ENCODE results near the gene EYA4. TPM values are rescaled to one million over a fixed set of nuclear protein-coding genes. Genes with fewer than 3 reads are reported as not detected.

EYA4 gene
- polyA plus RNA-seq, 1 of the 3 experiments (the other 2 are of a cell fraction), result 0.08 TPM

GRCh38 chr6:133290930-133291329 is 49.8 kb downstream of the EYA4 start:
- Histone ChIP-seq H2AFZ (ENCODE audit: low read depth) (no peak overlapping the region), H4K20me1 (ENCODE audit: insufficient read depth) (no peaks in the 10 kb centered on the region), H3K27me3 (ENCODE audit: insufficient read depth) (no peaks in the 10 kb centered on the region), H3K9ac (no peak overlapping the region), H3K4me3 (ENCODE audit: low read depth in 2 of 2, low read length in 1 of 2) (no peak overlapping the region), H3K9me2 (no peaks in the 10 kb centered on the region), H3K9me3 (no peaks in the 10 kb centered on the region), H3K79me2 (ENCODE audit: insufficient read depth) (no peaks in the 10 kb centered on the region), H3K4me1 (ENCODE audit: control insufficient read depth in 1 of 2, insufficient read depth in 2 of 2, low read depth in 1 of 2, low read length in 1 of 2) (no peaks in the 10 kb centered on the region), H3K36me3 (replicated peaks in 1 of 2; ENCODE audit: control insufficient read depth in 1 of 2, insufficient read depth in 2 of 2, low read length in 1 of 2) (no peaks in the 10 kb centered on the region), H3K4me2 (no peak overlapping the region), H3F3A (replicated peaks; ENCODE audit: insufficient read depth) (no peaks in the 10 kb centered on the region), H3K27ac (ENCODE audit: low read depth in 2 of 2, low read length in 1 of 2) (no peak overlapping the region)
- POLR2A ChIA-PET, result no interaction called here
- DNase-seq, result no peak
- 61% methylated on average over 1 of the region's 1 CpG for WGBS (ENCODE audit: low lambda C conversion rate)
- TF ChIP-seq MAX (IDR thresholded peaks at IDR 0.05; ENCODE audit: low read depth) (no peak), YY1 (IDR thresholded peaks at IDR 0.05; ENCODE audit: low read depth) (no peak), IRF3 (IDR thresholded peaks at IDR 0.05; ENCODE audit: low read depth, low read length) (no peak)
- CTCF ChIA-PET, result interaction anchor here (0.9 to 1.2 kb wide), 3 partner anchors 22 to 222 kb away, joined by 3 read pairs; no protein-coding TSS in a partner anchor

- H3F3A ChIP-seq (replicated peaks; ENCODE audit: insufficient read depth), result no peaks in the 10 kb centered on the region
- CTCF ChIA-PET, result interaction anchor here (0.9 to 1.2 kb wide), 3 partner anchors 21 to 221 kb away, joined by 3 read pairs; no protein-coding TSS in a partner anchor
- H3K4me3 ChIP-seq (ENCODE audit: low read depth in 2 of 2, low read length in 1 of 2), result no peak overlapping the region
- DNase-seq, result no peak
- H2AFZ ChIP-seq (ENCODE audit: low read depth), result no peak overlapping the region
- H3K27ac ChIP-seq (ENCODE audit: low read depth in 2 of 2, low read length in 1 of 2), result no peak overlapping the region
- H3K9me2 ChIP-seq, result no peaks in the 10 kb centered on the region
- WGBS (ENCODE audit: low lambda C conversion rate), result 7% methylated on average over 1 of the region's 1 CpG
- H3K9ac ChIP-seq, result no peak overlapping the region
- POLR2A ChIA-PET, result no interaction called here
- H3K4me1 ChIP-seq (ENCODE audit: control insufficient read depth in 1 of 2, insufficient read depth in 2 of 2, low read depth in 1 of 2, low read length in 1 of 2), result no peaks in the 10 kb centered on the region
- H3K79me2 ChIP-seq (ENCODE audit: insufficient read depth), result no peaks in the 10 kb centered on the region
- no peaks in the 10 kb centered on the region for H3K27me3 ChIP-seq (ENCODE audit: insufficient read depth)
- no peaks in the 10 kb centered on the region for H4K20me1 ChIP-seq (ENCODE audit: insufficient read depth)
- H3K9me3 ChIP-seq, result no peaks in the 10 kb centered on the region
- TF ChIP-seq FOSL2 (IDR thresholded peaks at IDR 0.05; ENCODE audit: borderline replicate concordance, low read depth) (no peak), TCF12 (IDR thresholded peaks at IDR 0.05) (no peak), RCOR1 (IDR thresholded peaks at IDR 0.05; ENCODE audit: low read length) (no peak), IRF3 (IDR thresholded peaks at IDR 0.05; ENCODE audit: low read depth, low read length) (no peak), RFX5 (IDR thresholded peaks at IDR 0.05; ENCODE audit: low read length) (no peak), NRF1 (IDR thresholded peaks at IDR 0.05; ENCODE audit: low read depth, low read length) (no peak), USF2 (IDR thresholded peaks at IDR 0.05; ENCODE audit: borderline replicate concordance, low read depth, low read length) (no peak), USF1 (IDR thresholded peaks at IDR 0.05; ENCODE audit: borderline replicate concordance, low read depth) (no peak), MAX (IDR thresholded peaks at IDR 0.05; ENCODE audit: low read depth) (no peak), CTCF (IDR thresholded peaks at IDR 0.05) (no peak), NFIC (IDR thresholded peaks at IDR 0.05; ENCODE audit: borderline replicate concordance) (no peak), RXRA (IDR thresholded peaks at IDR 0.05; ENCODE audit: borderline replicate concordance, low read depth) (no peak), PBX3 (IDR thresholded peaks at IDR 0.05) (no peak), RAD21 (IDR thresholded peaks at IDR 0.05; ENCODE audit: low read length) (no peak), SMC3 (IDR thresholded peaks at IDR 0.05; ENCODE audit: low read depth, low read length) (no peak), ZBTB33 (IDR thresholded peaks at IDR 0.05; ENCODE audit: borderline replicate concordance, low read depth) (no peak)
- no peak overlapping the region for H3K4me2 ChIP-seq
- H3K36me3 ChIP-seq (replicated peaks in 1 of 2; ENCODE audit: control insufficient read depth in 1 of 2, insufficient read depth in 2 of 2, low read length in 1 of 2), result no peaks in the 10 kb centered on the region
Measured at GRCh38 chr6:133291671-133292070, 50.5 kb downstream of the EYA4 start.
